HL-60 (cell line): Measurements from ENCODE around the gene ITGAV.

ENCODE experiments used
- DNase-seq, 2 experiments: peaks; one replicate each; pipeline ENCODE4 v3.0.0-alpha.2; 2010 to 2020; ENCODE audit warnings: low read depth in 1 of 2, low spot score in 1 of 2
- H3K27ac ChIP-seq: fragments of 250-450 bp; sonication (Bioruptor Pico); replicated peaks from 2 replicates; pipeline ENCODE4 v1.5.1; 2020; ENCODE audit warnings: mild to moderate bottlenecking, moderate library complexity
- H3K27me3 ChIP-seq: fragments of 250-450 bp; sonication (Bioruptor Pico); 2 replicates; pipeline ENCODE4 v1.5.1; 2021; ENCODE audit warnings: mild to moderate bottlenecking, moderate library complexity; ENCODE audit not compliant: insufficient read depth, poor library complexity, severe bottlenecking
- H3K4me3 ChIP-seq: replicated peaks from 2 replicates; pipeline ENCODE4 v1.5.1; 2011; ENCODE audit warnings: mild to moderate bottlenecking, control low read depth, low read length; ENCODE audit not compliant: insufficient read depth
- CTCF ChIP-seq: IDR thresholded peaks from one replicate; pipeline ENCODE4 v1.5.1; 2011; ENCODE audit warnings: low read length, control low read depth, inconsistent platforms; ENCODE audit not compliant: insufficient read depth
- GABPA ChIP-seq: IDR thresholded peaks from 2 replicates; pipeline ENCODE4 v1.6.1; 2012; ENCODE audit warnings: low read depth
- POLR2AphosphoS5 ChIP-seq: IDR thresholded peaks from 2 replicates; pipeline ENCODE4 v1.6.1; 2012; ENCODE audit warnings: low read depth
- SPI1 ChIP-seq: IDR thresholded peaks from 2 replicates; pipeline ENCODE4 v1.6.1; 2012; ENCODE audit warnings: low read depth, mild to moderate bottlenecking, borderline replicate concordance
- TF ChIP-seq, protein P1 (sequence below): IDR thresholded peaks from 2 replicates; pipeline ENCODE4 v1.6.1; 2012; ENCODE audit warnings: low read depth; ENCODE audit not compliant: insufficient replicate concordance

Gene ITGAV

DNA sequence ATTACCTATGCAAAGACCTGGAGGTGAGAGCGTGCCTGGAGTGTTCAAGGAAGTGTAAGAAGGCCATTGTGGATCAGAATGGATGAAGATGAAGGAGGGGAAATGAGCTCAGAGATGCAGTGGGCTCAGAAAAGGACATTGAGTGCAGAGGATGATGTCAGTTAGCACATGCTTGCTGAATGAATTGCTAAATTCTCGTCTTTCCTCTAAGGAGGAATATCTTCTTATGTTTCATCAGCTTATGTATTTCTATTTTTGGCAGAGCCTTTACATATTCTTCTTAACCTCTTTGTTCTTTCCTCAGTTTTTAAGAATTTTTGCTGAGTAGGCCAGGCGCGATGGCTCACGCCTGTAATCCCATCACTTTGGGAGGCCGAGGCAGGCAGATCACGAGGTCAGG is 134.9 kb downstream of the ITGAV start:
- no peak for DNase-seq
- no peaks in the 10 kb centered on the region for H3K27me3 ChIP-seq
- H3K4me3 ChIP-seq, result no peak overlapping the region
- H3K27ac ChIP-seq, result no peak overlapping the region
- TF ChIP-seq POLR2AphosphoS5, result no peak

GRCh38 chr2:186725783-186726182 is 135.9 kb downstream of the ITGAV start:
- H3K27me3 ChIP-seq, result no peaks in the 10 kb centered on the region
- no peak overlapping the region for H3K27ac ChIP-seq
- DNase-seq, result no peak
- H3K4me3 ChIP-seq, result no peak overlapping the region
- TF ChIP-seq, protein P1, sequence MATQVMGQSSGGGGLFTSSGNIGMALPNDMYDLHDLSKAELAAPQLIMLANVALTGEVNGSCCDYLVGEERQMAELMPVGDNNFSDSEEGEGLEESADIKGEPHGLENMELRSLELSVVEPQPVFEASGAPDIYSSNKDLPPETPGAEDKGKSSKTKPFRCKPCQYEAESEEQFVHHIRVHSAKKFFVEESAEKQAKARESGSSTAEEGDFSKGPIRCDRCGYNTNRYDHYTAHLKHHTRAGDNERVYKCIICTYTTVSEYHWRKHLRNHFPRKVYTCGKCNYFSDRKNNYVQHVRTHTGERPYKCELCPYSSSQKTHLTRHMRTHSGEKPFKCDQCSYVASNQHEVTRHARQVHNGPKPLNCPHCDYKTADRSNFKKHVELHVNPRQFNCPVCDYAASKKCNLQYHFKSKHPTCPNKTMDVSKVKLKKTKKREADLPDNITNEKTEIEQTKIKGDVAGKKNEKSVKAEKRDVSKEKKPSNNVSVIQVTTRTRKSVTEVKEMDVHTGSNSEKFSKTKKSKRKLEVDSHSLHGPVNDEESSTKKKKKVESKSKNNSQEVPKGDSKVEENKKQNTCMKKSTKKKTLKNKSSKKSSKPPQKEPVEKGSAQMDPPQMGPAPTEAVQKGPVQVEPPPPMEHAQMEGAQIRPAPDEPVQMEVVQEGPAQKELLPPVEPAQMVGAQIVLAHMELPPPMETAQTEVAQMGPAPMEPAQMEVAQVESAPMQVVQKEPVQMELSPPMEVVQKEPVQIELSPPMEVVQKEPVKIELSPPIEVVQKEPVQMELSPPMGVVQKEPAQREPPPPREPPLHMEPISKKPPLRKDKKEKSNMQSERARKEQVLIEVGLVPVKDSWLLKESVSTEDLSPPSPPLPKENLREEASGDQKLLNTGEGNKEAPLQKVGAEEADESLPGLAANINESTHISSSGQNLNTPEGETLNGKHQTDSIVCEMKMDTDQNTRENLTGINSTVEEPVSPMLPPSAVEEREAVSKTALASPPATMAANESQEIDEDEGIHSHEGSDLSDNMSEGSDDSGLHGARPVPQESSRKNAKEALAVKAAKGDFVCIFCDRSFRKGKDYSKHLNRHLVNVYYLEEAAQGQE, result no peak
- TF ChIP-seq POLR2AphosphoS5 (no peak), SPI1 (no peak), GABPA (no peak), CTCF (no peak)

DNA sequence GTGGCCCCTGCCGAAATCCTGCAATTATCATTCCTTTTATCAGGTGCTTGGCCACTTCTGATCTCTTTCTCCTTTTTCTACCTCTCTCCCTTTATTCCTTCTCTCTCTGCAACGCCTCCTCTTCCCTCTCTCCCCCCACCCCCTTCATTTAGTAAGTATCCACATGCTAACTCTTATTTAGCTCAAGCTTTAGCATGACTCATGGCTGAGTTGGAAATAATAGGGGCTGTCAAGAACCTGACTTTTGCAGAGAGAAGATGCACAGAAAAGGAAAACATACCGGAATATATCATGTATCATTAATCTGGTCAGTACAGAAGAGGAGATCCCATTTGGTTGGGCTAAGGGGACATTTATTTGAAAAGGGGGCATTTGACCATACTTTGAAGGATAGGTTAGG is 137.1 kb downstream of the ITGAV start:
- Histone ChIP-seq H3K27ac (no peak overlapping the region), H3K4me3 (no peak overlapping the region), H3K27me3 (no peaks in the 10 kb centered on the region)
- no peak for DNase-seq
- no peak for TF ChIP-seq POLR2AphosphoS5
- TF ChIP-seq CTCF, result no peak
- no peak for TF ChIP-seq GABPA
- TF ChIP-seq, protein P1, result no peak
- no peak for TF ChIP-seq SPI1

- no peaks in the 10 kb centered on the region for H3K27me3 ChIP-seq
- no peak for DNase-seq
- TF ChIP-seq, protein P1, result no peak
- TF ChIP-seq SPI1 (no peak), CTCF (no peak), POLR2AphosphoS5 (no peak), GABPA (no peak)
- H3K27ac ChIP-seq, result no peak overlapping the region
- no peak overlapping the region for H3K4me3 ChIP-seq
Measured at GRCh38 chr2:186728631-186729030, 138.8 kb downstream of the ITGAV start.
